Activated naive CD4-positive, alpha-beta T cell treated with anti-CD3 and anti-CD28 coated beads for 36 hours (primary cell): ENCODE data around the gene LARGE2. TPM values are rescaled to one million over a fixed set of nuclear protein-coding genes. Genes with fewer than 3 reads are reported as not detected.
A peak's percentile ranks its signal among the peaks of the same experiment; 100 is the strongest.

Experiments
- CTCF ChIA-PET: fragments of 350-600 bp; sonication (Branson Sonifier 250); formaldehyde crosslinking; loops from one replicate; lab custom pipeline; 2021; ENCODE audit warnings: antibody characterized with exemption; lab: Charles Lee
- DNase-seq: peaks from one replicate; pipeline ENCODE4 v3.0.0-alpha.2; 2020
- H3K27ac Mint-ChIP-seq: one replicate; pipeline ENCODE4 v1.8.0; 2021; ENCODE audit warnings: mild to moderate bottlenecking, mixed read lengths
- H3K27me3 Mint-ChIP-seq: one replicate; pipeline ENCODE4 v1.8.0; 2021; ENCODE audit warnings: low read depth, mixed read lengths
- H3K36me3 Mint-ChIP-seq: one replicate; pipeline ENCODE4 v1.8.0; 2021; ENCODE audit warnings: low read depth, mixed read lengths
- H3K4me1 Mint-ChIP-seq: one replicate; pipeline ENCODE4 v1.8.0; 2021; ENCODE audit warnings: low read depth, mixed read lengths
- H3K4me3 Mint-ChIP-seq: one replicate; pipeline ENCODE4 v1.8.0; 2021; ENCODE audit warnings: mild to moderate bottlenecking, moderate library complexity, mixed read lengths
- H3K9me3 Mint-ChIP-seq: one replicate; pipeline ENCODE4 v1.8.0; 2021; ENCODE audit warnings: mixed read lengths
- intact Hi-C: fragments of 100-400 bp; cut with micrococcal nuclease; formaldehyde crosslinking; loops from one replicate; pipeline ENCODE4 v1.15.1; 2023
- total RNA-seq, 2 experiments: library from RNA; stranded (reverse); gene quantifications; one replicate each; pipeline ENCODE4 v1.2.3, GENCODE V29; 2021

The LARGE2 gene
- total RNA-seq, 2 experiments from 2014 or later, result 0.48 to 0.52 TPM

- peaks cover 19% of the 10 kb centered on the region for H3K4me1 Mint-ChIP-seq
- intact Hi-C loops, result no loop called here
- CTCF ChIA-PET, result interaction anchor here (1.1 to 1.8 kb wide), 2 partner anchors 12 to 77 kb away, joined by 3 to 7 read pairs; no protein-coding TSS in a partner anchor
- H3K27ac Mint-ChIP-seq, result peak overlapping the region; percentile 2
- H3K4me3 Mint-ChIP-seq, result no peak overlapping the region
- H3K9me3 Mint-ChIP-seq, result no peaks in the 10 kb centered on the region
- H3K36me3 Mint-ChIP-seq, result no peaks in the 10 kb centered on the region
- DNase-seq, result no peak
- no peaks in the 10 kb centered on the region for H3K27me3 Mint-ChIP-seq
Measured at GRCh38 chr11:45929486-45930030, 7.1 kb downstream of the LARGE2 start.

GRCh38 chr11:45930031-45930794, 7.8 kb downstream of the LARGE2 start:
- peak overlapping the region; percentile 2 for H3K27ac Mint-ChIP-seq
- no peaks in the 10 kb centered on the region for H3K36me3 Mint-ChIP-seq
- H3K4me3 Mint-ChIP-seq, result no peak overlapping the region
- intact Hi-C loops, result no loop called here
- CTCF ChIA-PET, result interaction anchor here (1.1 to 1.8 kb wide), 2 partner anchors 11 to 76 kb away, joined by 3 to 7 read pairs; no protein-coding TSS in a partner anchor
- DNase-seq, result peak; percentile 57
- no peaks in the 10 kb centered on the region for H3K9me3 Mint-ChIP-seq
- H3K27me3 Mint-ChIP-seq, result no peaks in the 10 kb centered on the region
- peaks cover 19% of the 10 kb centered on the region for H3K4me1 Mint-ChIP-seq

- Mint-ChIP-seq H3K9me3 (no peaks in the 10 kb centered on the region), H3K4me1 (peaks cover 19% of the 10 kb centered on the region), H3K4me3 (no peak overlapping the region), H3K36me3 (no peaks in the 10 kb centered on the region), H3K27ac (peak overlapping the region; percentile 0), H3K27me3 (no peaks in the 10 kb centered on the region)
- intact Hi-C loops, result no loop called here
- CTCF ChIA-PET, result interaction anchor here (1.8 kb wide), 1 partner anchor 75 kb away, joined by 7 read pairs; no protein-coding TSS in a partner anchor
- DNase-seq, result no peak
Measured at GRCh38 chr11:45930951-45931570, 8.6 kb downstream of the LARGE2 start.

GRCh38 chr11:45931739-45932138, 9.3 kb downstream of the LARGE2 start:
- intact Hi-C loops, result no loop called here

DNA sequence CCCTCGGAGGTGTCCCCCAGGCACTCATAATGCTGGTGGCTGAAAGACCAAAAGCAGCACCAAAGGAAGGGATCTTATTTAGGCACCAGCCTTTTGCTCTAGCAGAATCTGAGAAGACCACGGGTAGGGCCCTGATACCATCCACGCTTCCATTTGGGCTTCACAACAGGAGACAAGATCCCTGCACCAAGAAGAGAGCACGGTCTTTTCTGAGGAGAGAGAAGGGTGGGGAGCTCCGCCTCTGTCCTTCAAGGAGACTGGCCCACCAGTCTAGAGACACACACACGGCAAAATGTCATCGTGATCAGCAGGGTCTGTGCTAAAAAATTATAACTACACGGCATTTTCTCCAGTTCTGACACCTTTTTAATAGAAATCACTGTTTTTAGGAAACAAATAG, 9.8 kb downstream of the LARGE2 start:
- H3K9me3 Mint-ChIP-seq, result no peaks in the 10 kb centered on the region
- CTCF ChIA-PET, result interaction anchor here (0.6 kb wide), 1 partner anchor 243 kb away, joined by 4 read pairs; no protein-coding TSS in a partner anchor
- H3K27ac Mint-ChIP-seq, result no peak overlapping the region
- H3K4me3 Mint-ChIP-seq, result no peak overlapping the region
- no peaks in the 10 kb centered on the region for H3K36me3 Mint-ChIP-seq
- no peak for DNase-seq
- intact Hi-C loops, result no loop called here
- H3K4me1 Mint-ChIP-seq, result peaks cover 19% of the 10 kb centered on the region
- no peaks in the 10 kb centered on the region for H3K27me3 Mint-ChIP-seq

More at GRCh38 chr11:45931739-45932138, 9.3 kb downstream of the LARGE2 start:
- H3K4me3 Mint-ChIP-seq, result no peak overlapping the region
- peaks cover 19% of the 10 kb centered on the region for H3K4me1 Mint-ChIP-seq
- no peaks in the 10 kb centered on the region for H3K36me3 Mint-ChIP-seq
- peak overlapping the region; percentile 0 for H3K27ac Mint-ChIP-seq
- no peaks in the 10 kb centered on the region for H3K9me3 Mint-ChIP-seq
- no peak for DNase-seq
- H3K27me3 Mint-ChIP-seq, result no peaks in the 10 kb centered on the region
- CTCF ChIA-PET, result interaction anchor here (1.8 kb wide), 1 partner anchor 75 kb away, joined by 7 read pairs; no protein-coding TSS in a partner anchor

GRCh38 chr11:45933131-45933831, 10.8 kb downstream of the LARGE2 start:
- Mint-ChIP-seq H3K27ac (peak overlapping the region; percentile 41), H3K9me3 (no peaks in the 10 kb centered on the region), H3K4me3 (no peak overlapping the region), H3K4me1 (peaks cover 19% of the 10 kb centered on the region), H3K36me3 (no peaks in the 10 kb centered on the region), H3K27me3 (no peaks in the 10 kb centered on the region)
- CTCF ChIA-PET, result interaction anchor here (0.6 kb wide), 1 partner anchor 242 kb away, joined by 4 read pairs; no protein-coding TSS in a partner anchor
- DNase-seq, result no peak
- intact Hi-C loops, result no loop called here

- CTCF ChIA-PET, result no interaction called here
- peaks cover 19% of the 10 kb centered on the region for H3K4me1 Mint-ChIP-seq
- intact Hi-C loops, result no loop called here
- no peak overlapping the region for H3K27ac Mint-ChIP-seq
- no peaks in the 10 kb centered on the region for H3K9me3 Mint-ChIP-seq
- no peak overlapping the region for H3K4me3 Mint-ChIP-seq
- H3K36me3 Mint-ChIP-seq, result no peaks in the 10 kb centered on the region
- H3K27me3 Mint-ChIP-seq, result no peaks in the 10 kb centered on the region
- no peak for DNase-seq
Measured at GRCh38 chr11:45933846-45934579, 11.6 kb downstream of the LARGE2 start.

GRCh38 chr11:45934580-45935318, 12.3 kb downstream of the LARGE2 start:
- Mint-ChIP-seq H3K36me3 (no peaks in the 10 kb centered on the region), H3K27me3 (no peaks in the 10 kb centered on the region), H3K9me3 (no peaks in the 10 kb centered on the region), H3K27ac (no peak overlapping the region), H3K4me1 (peaks cover 15% of the 10 kb centered on the region), H3K4me3 (no peak overlapping the region)
- intact Hi-C loops, result no loop called here
- CTCF ChIA-PET, result interaction anchor here (1.2 kb wide), 1 partner anchor 32 kb away, joined by 3 read pairs; no protein-coding TSS in a partner anchor
- no peak for DNase-seq

GRCh38 chr11:45935349-45936064, 13.1 kb downstream of the LARGE2 start:
- Mint-ChIP-seq H3K4me3 (no peak overlapping the region), H3K27ac (no peak overlapping the region), H3K27me3 (no peaks in the 10 kb centered on the region), H3K4me1 (peaks cover 7% of the 10 kb centered on the region), H3K9me3 (no peaks in the 10 kb centered on the region), H3K36me3 (no peaks in the 10 kb centered on the region)
- intact Hi-C loops, result no loop called here
- CTCF ChIA-PET, result interaction anchor here (1.2 kb wide), 1 partner anchor 31 kb away, joined by 3 read pairs; no protein-coding TSS in a partner anchor
- DNase-seq, result no peak

DNA sequence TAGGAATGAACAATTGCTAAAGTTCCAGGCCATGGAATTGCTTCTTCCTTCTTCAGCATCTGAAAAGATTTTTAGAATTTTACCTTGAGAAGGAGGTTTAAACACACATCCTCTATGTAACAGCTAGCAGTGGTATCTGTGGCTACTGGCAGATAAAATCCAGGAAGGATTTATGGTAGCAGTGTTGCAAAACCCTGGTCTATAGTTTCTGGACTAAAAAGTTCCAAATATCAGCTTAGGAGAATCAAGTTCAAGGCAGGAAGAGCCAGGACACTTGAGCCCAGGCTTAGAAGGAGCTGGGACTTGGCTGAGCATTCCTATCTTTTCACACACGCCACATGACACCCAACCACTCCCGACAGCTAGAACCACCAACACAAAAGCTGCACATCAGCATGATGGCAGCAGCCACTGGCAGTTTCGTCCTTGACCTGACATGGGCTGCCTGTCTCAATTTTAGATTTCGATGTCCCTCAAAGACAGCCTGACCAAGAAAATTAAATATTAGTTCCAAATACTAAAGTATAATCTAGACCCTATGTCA, 14.1 kb downstream of the LARGE2 start:
- no peak overlapping the region for H3K4me3 Mint-ChIP-seq
- H3K27ac Mint-ChIP-seq, result no peak overlapping the region
- no peaks in the 10 kb centered on the region for H3K36me3 Mint-ChIP-seq
- no peaks in the 10 kb centered on the region for H3K9me3 Mint-ChIP-seq
- DNase-seq, result no peak
- CTCF ChIA-PET, result interaction anchor here (1.2 kb wide), 1 partner anchor 29 kb away, joined by 5 read pairs; no protein-coding TSS in a partner anchor
- no peaks in the 10 kb centered on the region for H3K27me3 Mint-ChIP-seq
- H3K4me1 Mint-ChIP-seq, result peaks cover 4% of the 10 kb centered on the region
- intact Hi-C loops, result no loop called here
